ENCODE measurements around the gene LYSMD2. TPM values are rescaled to one million over a fixed set of nuclear protein-coding genes. Genes with fewer than 3 reads are reported as not detected.
A peak's percentile ranks its signal among the peaks of the same experiment; 100 is the strongest.

Gene LYSMD2
- total RNA-seq, 1 experiment from 2014 or later: 2.2 TPM

DNA sequence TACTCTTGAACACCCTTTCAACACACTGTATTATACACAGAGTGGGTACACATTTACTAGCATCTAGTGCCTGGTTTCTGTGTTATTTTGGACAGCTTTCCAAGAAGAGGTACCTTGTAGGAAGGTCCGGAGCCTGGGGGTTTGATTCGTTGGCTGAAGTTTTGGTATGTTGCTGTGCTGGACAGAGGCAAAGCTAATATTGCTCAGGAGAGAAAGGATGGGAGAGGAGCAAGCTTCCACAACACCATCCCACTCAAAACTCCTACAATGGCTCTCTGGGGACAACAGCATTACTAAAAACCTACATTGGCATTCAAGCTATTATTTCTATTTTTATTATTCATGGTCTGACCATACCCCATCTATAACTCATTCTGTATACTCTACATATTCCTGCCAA lies 1.1 kb upstream of the LYSMD2 start (continued):
- no peak for TF ChIP-seq RELA (CRISPR knock-in tag; IDR thresholded peaks at IDR 0.05; ENCODE audit: borderline replicate concordance)

DNA sequence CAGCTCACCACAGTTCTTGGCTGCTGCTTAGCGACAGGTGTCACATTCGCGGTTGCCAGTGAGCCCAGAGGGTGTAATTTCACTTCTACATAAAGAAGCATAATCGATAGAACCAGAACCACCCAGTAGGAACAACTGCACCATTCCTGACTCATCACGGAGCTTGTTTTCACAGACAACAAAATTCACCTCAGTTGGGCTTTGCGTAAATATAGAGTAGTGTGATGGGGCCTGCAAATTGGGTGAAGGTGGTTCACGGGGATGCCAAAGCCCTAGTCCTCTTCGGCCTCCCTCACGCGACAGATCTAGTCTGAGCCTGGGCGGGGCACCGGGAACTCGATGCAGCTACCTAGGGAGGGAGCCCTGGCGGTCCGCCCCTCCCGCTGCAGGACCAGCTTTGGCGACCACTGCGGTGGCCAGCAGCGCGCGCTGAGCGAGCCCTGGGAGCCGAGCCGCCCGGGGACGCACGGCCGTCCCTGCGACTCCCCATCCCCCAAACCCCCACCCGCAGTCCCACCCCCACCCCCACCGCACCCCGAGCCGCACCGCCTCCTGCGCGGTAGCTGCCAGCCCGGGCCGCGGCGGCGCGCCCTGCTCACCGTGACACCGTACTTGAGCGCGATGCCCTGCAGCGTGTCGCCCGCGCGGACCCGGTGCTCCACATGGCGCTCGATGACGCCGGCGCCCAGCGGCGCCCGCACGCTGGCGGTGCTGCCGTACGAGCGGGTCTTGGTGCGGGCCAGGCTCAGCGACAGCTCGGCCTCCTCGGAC lies 519 bp downstream of the LYSMD2 start:
- Mint-ChIP-seq H3K36me3 (no peaks in the 10 kb centered on the region), H3K9me3 (no peaks in the 10 kb centered on the region), H3K4me1 (peaks cover 16% of the 10 kb centered on the region), H3K4me3 (peak overlapping the region; percentile 67), H3K27ac (no peak overlapping the region), H3K27me3 (ENCODE audit: low read depth) (peaks cover 44% of the 10 kb centered on the region)
- POLR2A ChIA-PET: no interaction called here
- ATAC-seq (peak; percentile 78), DNase-seq (ENCODE audit: low spot score) (peak; percentile 56)
- CTCF ChIA-PET: interaction anchor here (0.7 to 2.0 kb wide), 9 partner anchors 20 to 574 kb away, joined by 3 to 12 read pairs (median 3); no protein-coding TSS in a partner anchor
- TF ChIP-seq MYBL2 (CRISPR knock-in tag; IDR thresholded peaks at IDR 0.05) (peak; percentile 69; the same call in 1 of the 2 replicates), SP1 (CRISPR knock-in tag; conservative IDR thresholded peaks at IDR 0.05) (peak; percentile 19; the same call in 1 of the 2 replicates), ZNF671 (CRISPR knock-in tag; IDR thresholded peaks at IDR 0.05) (no peak), RORB (CRISPR knock-in tag; IDR thresholded peaks at IDR 0.05) (no peak), KAT7 (CRISPR knock-in tag; IDR thresholded peaks at IDR 0.05; ENCODE audit: borderline replicate concordance) (0 out of 2 replicates have a peak, but pooled peaks have one; percentile 43), FOXK1 (CRISPR knock-in tag; IDR thresholded peaks at IDR 0.05) (0 out of 2 replicates have a peak, but pooled peaks have one; percentile 22), GABPB1 (CRISPR knock-in tag; IDR thresholded peaks at IDR 0.05) (no peak; the same call in 1 of the 2 replicates), JUN (CRISPR knock-in tag; IDR thresholded peaks at IDR 0.05) (no peak), TCF7 (CRISPR knock-in tag; IDR thresholded peaks at IDR 0.05; ENCODE audit: low read depth) (0 out of 2 replicates have a peak, but pooled peaks have one; percentile 51), ZNF219 (CRISPR knock-in tag; IDR thresholded peaks at IDR 0.05; ENCODE audit: borderline replicate concordance) (no peak), ETV6 (CRISPR knock-in tag; IDR thresholded peaks at IDR 0.05) (0 out of 2 replicates have a peak, but pooled peaks have one; percentile 25), ESRRA (CRISPR knock-in tag; IDR thresholded peaks at IDR 0.05; ENCODE audit: borderline replicate concordance) (peak; percentile 20; the same call in 1 of the 2 replicates), IRF2 (CRISPR knock-in tag; IDR thresholded peaks at IDR 0.05; ENCODE audit: borderline replicate concordance, low read depth) (no peak), TP53 (CRISPR knock-in tag; IDR thresholded peaks at IDR 0.05) (no peak), ZNF121 (CRISPR knock-in tag; IDR thresholded peaks at IDR 0.05) (peak; percentile 36; the same call in 1 of the 2 replicates), ZNF317 (CRISPR knock-in tag; IDR thresholded peaks at IDR 0.05; ENCODE audit: borderline replicate concordance, low read depth) (no peak)
- TF ChIP-seq, protein P1, sequence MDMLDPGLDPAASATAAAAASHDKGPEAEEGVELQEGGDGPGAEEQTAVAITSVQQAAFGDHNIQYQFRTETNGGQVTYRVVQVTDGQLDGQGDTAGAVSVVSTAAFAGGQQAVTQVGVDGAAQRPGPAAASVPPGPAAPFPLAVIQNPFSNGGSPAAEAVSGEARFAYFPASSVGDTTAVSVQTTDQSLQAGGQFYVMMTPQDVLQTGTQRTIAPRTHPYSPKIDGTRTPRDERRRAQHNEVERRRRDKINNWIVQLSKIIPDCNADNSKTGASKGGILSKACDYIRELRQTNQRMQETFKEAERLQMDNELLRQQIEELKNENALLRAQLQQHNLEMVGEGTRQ (CRISPR knock-in tag; IDR thresholded peaks at IDR 0.05): no peak
- TF ChIP-seq, protein P2, sequence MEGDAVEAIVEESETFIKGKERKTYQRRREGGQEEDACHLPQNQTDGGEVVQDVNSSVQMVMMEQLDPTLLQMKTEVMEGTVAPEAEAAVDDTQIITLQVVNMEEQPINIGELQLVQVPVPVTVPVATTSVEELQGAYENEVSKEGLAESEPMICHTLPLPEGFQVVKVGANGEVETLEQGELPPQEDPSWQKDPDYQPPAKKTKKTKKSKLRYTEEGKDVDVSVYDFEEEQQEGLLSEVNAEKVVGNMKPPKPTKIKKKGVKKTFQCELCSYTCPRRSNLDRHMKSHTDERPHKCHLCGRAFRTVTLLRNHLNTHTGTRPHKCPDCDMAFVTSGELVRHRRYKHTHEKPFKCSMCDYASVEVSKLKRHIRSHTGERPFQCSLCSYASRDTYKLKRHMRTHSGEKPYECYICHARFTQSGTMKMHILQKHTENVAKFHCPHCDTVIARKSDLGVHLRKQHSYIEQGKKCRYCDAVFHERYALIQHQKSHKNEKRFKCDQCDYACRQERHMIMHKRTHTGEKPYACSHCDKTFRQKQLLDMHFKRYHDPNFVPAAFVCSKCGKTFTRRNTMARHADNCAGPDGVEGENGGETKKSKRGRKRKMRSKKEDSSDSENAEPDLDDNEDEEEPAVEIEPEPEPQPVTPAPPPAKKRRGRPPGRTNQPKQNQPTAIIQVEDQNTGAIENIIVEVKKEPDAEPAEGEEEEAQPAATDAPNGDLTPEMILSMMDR (IDR thresholded peaks at IDR 0.05): no peak
- TF ChIP-seq, protein P3, sequence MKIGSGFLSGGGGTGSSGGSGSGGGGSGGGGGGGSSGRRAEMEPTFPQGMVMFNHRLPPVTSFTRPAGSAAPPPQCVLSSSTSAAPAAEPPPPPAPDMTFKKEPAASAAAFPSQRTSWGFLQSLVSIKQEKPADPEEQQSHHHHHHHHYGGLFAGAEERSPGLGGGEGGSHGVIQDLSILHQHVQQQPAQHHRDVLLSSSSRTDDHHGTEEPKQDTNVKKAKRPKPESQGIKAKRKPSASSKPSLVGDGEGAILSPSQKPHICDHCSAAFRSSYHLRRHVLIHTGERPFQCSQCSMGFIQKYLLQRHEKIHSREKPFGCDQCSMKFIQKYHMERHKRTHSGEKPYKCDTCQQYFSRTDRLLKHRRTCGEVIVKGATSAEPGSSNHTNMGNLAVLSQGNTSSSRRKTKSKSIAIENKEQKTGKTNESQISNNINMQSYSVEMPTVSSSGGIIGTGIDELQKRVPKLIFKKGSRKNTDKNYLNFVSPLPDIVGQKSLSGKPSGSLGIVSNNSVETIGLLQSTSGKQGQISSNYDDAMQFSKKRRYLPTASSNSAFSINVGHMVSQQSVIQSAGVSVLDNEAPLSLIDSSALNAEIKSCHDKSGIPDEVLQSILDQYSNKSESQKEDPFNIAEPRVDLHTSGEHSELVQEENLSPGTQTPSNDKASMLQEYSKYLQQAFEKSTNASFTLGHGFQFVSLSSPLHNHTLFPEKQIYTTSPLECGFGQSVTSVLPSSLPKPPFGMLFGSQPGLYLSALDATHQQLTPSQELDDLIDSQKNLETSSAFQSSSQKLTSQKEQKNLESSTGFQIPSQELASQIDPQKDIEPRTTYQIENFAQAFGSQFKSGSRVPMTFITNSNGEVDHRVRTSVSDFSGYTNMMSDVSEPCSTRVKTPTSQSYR (CRISPR knock-in tag; IDR thresholded peaks at IDR 0.05): no peak; the same call in 1 of the 2 replicates
- TF ChIP-seq, protein P4, sequence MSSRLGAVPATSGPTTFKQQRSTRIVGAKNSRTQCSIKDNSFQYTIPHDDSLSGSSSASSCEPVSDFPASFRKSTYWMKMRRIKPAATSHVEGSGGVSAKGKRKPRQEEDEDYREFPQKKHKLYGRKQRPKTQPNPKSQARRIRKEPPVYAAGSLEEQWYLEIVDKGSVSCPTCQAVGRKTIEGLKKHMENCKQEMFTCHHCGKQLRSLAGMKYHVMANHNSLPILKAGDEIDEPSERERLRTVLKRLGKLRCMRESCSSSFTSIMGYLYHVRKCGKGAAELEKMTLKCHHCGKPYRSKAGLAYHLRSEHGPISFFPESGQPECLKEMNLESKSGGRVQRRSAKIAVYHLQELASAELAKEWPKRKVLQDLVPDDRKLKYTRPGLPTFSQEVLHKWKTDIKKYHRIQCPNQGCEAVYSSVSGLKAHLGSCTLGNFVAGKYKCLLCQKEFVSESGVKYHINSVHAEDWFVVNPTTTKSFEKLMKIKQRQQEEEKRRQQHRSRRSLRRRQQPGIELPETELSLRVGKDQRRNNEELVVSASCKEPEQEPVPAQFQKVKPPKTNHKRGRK (CRISPR knock-in tag; IDR thresholded peaks at IDR 0.05; ENCODE audit: borderline replicate concordance): no peak
- TF ChIP-seq, protein P5, sequence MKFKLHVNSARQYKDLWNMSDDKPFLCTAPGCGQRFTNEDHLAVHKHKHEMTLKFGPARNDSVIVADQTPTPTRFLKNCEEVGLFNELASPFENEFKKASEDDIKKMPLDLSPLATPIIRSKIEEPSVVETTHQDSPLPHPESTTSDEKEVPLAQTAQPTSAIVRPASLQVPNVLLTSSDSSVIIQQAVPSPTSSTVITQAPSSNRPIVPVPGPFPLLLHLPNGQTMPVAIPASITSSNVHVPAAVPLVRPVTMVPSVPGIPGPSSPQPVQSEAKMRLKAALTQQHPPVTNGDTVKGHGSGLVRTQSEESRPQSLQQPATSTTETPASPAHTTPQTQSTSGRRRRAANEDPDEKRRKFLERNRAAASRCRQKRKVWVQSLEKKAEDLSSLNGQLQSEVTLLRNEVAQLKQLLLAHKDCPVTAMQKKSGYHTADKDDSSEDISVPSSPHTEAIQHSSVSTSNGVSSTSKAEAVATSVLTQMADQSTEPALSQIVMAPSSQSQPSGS (CRISPR knock-in tag; IDR thresholded peaks at IDR 0.05; ENCODE audit: borderline replicate concordance, low read depth): no peak
- TF ChIP-seq, protein P6, sequence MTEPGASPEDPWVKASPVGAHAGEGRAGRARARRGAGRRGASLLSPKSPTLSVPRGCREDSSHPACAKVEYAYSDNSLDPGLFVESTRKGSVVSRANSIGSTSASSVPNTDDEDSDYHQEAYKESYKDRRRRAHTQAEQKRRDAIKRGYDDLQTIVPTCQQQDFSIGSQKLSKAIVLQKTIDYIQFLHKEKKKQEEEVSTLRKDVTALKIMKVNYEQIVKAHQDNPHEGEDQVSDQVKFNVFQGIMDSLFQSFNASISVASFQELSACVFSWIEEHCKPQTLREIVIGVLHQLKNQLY (CRISPR knock-in tag; IDR thresholded peaks at IDR 0.05): peak; percentile 60; the same call in 1 of the 2 replicates
- TF ChIP-seq, protein P7, sequence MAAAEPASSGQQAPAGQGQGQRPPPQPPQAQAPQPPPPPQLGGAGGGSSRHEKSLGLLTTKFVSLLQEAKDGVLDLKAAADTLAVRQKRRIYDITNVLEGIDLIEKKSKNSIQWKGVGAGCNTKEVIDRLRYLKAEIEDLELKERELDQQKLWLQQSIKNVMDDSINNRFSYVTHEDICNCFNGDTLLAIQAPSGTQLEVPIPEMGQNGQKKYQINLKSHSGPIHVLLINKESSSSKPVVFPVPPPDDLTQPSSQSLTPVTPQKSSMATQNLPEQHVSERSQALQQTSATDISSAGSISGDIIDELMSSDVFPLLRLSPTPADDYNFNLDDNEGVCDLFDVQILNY (CRISPR knock-in tag; IDR thresholded peaks at IDR 0.05): 0 out of 2 replicates have a peak, but pooled peaks have one; percentile 45

Data from WTC11 (cell line).